ENCODE data around the gene MYBPC2.

DNA sequence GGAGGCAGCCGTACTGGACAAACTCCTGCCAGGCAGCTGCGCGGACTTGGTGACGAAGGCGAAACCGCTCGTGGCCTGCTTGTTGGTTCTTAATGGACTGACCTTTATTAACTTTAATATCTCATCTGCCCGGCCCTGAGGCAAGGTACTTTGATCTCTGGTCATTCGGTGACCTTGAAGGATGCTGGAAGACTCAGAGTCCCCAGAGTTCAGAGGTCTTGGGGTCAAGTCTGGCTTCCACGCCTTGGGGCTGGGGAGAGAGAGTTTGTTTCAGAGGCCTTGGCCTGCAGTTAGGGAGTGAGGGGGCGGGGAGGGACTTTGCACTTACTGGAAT, 34.0 kb downstream of the MYBPC2 start:
- TF ChIP-seq, protein P1, sequence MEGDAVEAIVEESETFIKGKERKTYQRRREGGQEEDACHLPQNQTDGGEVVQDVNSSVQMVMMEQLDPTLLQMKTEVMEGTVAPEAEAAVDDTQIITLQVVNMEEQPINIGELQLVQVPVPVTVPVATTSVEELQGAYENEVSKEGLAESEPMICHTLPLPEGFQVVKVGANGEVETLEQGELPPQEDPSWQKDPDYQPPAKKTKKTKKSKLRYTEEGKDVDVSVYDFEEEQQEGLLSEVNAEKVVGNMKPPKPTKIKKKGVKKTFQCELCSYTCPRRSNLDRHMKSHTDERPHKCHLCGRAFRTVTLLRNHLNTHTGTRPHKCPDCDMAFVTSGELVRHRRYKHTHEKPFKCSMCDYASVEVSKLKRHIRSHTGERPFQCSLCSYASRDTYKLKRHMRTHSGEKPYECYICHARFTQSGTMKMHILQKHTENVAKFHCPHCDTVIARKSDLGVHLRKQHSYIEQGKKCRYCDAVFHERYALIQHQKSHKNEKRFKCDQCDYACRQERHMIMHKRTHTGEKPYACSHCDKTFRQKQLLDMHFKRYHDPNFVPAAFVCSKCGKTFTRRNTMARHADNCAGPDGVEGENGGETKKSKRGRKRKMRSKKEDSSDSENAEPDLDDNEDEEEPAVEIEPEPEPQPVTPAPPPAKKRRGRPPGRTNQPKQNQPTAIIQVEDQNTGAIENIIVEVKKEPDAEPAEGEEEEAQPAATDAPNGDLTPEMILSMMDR (IDR thresholded peaks at IDR 0.05): no peak
- TF ChIP-seq POLR2A (IDR thresholded peaks at IDR 0.05): no peak
